ENCODE data around the gene DOLK. TPM values are rescaled to one million over a fixed set of nuclear protein-coding genes. Genes with fewer than 3 reads are reported as not detected.

The DOLK gene
- total RNA-seq, 1 donor from 2014 or later: 30.8 TPM

GRCh38 chr9:128909859-128910258 is 37.5 kb downstream of the DOLK start:
- TF ChIP-seq CTCF (IDR thresholded peaks at IDR 0.05; ENCODE audit: insufficient read depth, low read length, poor library complexity, severe bottlenecking): no peak
- DNase-seq (ENCODE audit: low read depth): no peak
- peaks cover 4% of the 10 kb centered on the region for H3K36me3 ChIP-seq (ENCODE audit: control insufficient read depth, insufficient read depth, low read length)
- no peak overlapping the region for H3K4me3 ChIP-seq (ENCODE audit: low read depth, low read length)
- H3K27me3 ChIP-seq (ENCODE audit: control insufficient read depth, insufficient read depth, low read length): no peaks in the 10 kb centered on the region

DNA sequence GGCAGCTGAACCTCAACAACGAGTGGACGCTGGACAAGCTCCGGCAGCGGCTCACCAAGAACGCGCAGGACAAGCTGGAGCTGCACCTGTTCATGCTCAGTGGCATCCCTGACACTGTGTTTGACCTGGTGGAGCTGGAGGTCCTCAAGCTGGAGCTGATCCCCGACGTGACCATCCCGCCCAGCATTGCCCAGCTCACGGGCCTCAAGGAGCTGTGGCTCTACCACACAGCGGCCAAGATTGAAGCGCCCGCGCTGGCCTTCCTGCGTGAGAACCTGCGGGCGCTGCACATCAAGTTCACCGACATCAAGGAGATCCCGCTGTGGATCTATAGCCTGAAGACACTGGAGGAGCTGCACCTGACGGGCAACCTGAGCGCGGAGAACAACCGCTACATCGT is 39.0 kb downstream of the DOLK start:
- Histone ChIP-seq H3K27me3 (ENCODE audit: control insufficient read depth, insufficient read depth, low read length) (no peaks in the 10 kb centered on the region), H3K36me3 (ENCODE audit: control insufficient read depth, insufficient read depth, low read length) (peaks cover 3% of the 10 kb centered on the region), H3K4me3 (ENCODE audit: low read depth, low read length) (no peak overlapping the region)
- no peak for TF ChIP-seq CTCF (IDR thresholded peaks at IDR 0.05; ENCODE audit: insufficient read depth, low read length, poor library complexity, severe bottlenecking)
- no peak for DNase-seq (ENCODE audit: low read depth)

DNA sequence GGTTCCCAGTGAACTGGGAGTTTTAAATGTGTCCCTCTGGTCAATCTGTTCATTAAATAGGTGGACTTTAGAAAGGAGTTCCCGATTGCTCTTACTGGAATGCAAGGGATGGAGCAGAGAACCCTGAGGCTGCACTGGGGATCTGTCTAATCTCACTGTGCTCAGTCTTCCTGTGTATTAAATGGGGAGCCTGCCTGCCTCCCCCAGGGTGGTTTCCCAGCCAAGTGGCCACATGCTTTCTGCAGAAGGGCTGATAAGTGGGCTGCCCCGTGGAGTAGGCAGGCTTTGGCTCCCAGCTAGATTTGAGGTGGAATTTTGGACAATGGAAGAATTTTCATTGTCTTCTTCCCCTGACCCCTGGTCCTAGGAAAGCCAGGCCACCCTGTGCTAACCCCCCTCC is 40.7 kb downstream of the DOLK start:
- TF ChIP-seq CTCF (IDR thresholded peaks at IDR 0.05; ENCODE audit: insufficient read depth, low read length, poor library complexity, severe bottlenecking): no peak

GRCh38 chr9:128905964-128906363 is 41.4 kb downstream of the DOLK start:
- Histone ChIP-seq H3K27me3 (ENCODE audit: control insufficient read depth, insufficient read depth, low read length) (no peaks in the 10 kb centered on the region), H3K36me3 (ENCODE audit: control insufficient read depth, insufficient read depth, low read length) (peaks cover 3% of the 10 kb centered on the region), H3K4me3 (ENCODE audit: low read depth, low read length) (no peak overlapping the region)
- TF ChIP-seq CTCF (IDR thresholded peaks at IDR 0.05; ENCODE audit: insufficient read depth, low read length, poor library complexity, severe bottlenecking): no peak
- DNase-seq (ENCODE audit: low read depth): no peak

More for the DNA sequence above, 40.7 kb downstream of the DOLK start:
- DNase-seq (ENCODE audit: low read depth): no peak
- Histone ChIP-seq H3K4me3 (ENCODE audit: low read depth, low read length) (no peak overlapping the region), H3K36me3 (ENCODE audit: control insufficient read depth, insufficient read depth, low read length) (peaks cover 3% of the 10 kb centered on the region), H3K27me3 (ENCODE audit: control insufficient read depth, insufficient read depth, low read length) (no peaks in the 10 kb centered on the region)

DNA sequence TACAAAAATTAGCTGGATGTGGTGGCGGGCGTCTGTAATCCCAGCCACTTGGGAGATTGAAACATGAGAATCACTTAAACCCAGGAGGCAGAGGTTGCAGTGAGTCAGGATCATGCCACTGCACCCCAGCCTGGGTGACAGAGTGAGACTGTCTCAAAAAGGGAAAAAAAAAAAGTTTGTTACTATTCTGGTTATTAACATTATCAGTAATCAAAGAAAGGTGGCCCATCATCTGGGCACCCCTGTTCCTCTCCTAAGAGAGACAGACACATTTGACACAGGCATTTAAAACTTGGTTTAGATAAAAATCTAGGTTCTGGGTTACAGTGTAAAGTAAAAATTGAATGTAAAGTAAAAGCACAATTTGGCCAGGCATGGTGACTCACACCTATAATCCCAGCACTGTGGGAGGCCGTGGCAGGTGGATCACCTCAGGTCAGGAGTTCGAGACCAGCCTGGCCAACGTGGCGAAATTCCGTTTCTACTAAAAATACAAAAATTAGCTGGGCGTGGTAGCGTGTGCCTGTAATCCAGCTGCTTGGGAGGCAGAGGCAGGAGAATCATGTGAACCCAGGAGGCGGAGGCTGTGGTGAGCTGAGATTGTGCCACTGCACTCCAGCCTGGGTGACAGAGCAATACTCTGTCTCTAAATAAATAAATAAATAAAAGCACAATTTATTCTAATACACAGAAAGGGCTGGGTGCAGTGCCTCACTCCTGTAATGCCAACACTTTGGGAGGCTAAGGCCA is 43.4 kb downstream of the DOLK start:
- no peak for DNase-seq (ENCODE audit: low read depth)
- no peak overlapping the region for H3K4me3 ChIP-seq (ENCODE audit: low read depth, low read length)

More for the DNA sequence above, 43.4 kb downstream of the DOLK start:
- Histone ChIP-seq H3K36me3 (ENCODE audit: control insufficient read depth, insufficient read depth, low read length) (peaks cover 3% of the 10 kb centered on the region), H3K27me3 (ENCODE audit: control insufficient read depth, insufficient read depth, low read length) (no peaks in the 10 kb centered on the region)
- no peak for TF ChIP-seq CTCF (IDR thresholded peaks at IDR 0.05; ENCODE audit: insufficient read depth, low read length, poor library complexity, severe bottlenecking)

Data from kidney epithelial cell (primary cell).